GM18498 (cell line): ENCODE data around the gene RPS6KA4.

Experiments
- ATAC-seq: cut with Tn5 transposase; IDR thresholded peaks from one replicate; pipeline ENCODE4 v1.9.1; 2021; ENCODE audit warnings: mild to moderate bottlenecking, moderate library complexity; ENCODE audit not compliant: unreplicated experiment

RPS6KA4 gene

DNA sequence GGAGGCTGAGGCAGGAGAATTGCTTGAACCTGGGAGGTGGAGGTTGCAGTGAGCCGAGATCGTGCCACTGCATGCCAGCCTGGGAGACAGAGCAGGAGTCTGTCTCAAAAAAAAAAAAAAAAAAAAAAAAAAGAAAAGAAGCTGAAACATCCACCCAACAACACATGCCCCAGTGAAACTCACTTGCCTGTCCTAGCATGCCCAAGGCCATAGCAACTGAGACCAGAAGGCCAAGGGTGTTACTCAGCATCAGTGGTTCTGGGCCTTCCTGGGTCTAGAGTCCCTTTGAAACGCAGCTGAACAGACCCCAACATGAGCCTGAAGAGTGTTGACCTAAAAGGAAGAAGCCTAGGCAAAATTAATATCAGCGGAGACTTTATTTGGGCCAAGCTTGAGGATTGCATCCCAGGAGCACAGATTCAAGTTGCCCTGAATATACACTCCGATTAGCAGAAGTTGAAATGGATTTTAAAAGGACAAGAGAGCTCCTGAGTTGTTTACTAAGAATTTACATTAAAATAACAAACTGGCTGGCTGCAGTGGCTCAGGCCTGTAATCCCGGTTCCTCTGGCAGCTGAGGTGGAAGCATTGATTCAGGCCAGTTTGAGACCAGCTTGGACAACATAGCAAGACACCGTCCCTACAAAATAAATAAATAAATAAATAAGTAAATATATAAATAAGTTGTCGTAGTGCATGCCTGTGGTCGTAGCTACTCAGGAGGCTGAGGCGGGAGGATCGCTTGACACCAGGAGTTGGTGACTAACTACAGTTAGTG, 34.1 kb upstream of the RPS6KA4 start:
- ATAC-seq: no peak

DNA sequence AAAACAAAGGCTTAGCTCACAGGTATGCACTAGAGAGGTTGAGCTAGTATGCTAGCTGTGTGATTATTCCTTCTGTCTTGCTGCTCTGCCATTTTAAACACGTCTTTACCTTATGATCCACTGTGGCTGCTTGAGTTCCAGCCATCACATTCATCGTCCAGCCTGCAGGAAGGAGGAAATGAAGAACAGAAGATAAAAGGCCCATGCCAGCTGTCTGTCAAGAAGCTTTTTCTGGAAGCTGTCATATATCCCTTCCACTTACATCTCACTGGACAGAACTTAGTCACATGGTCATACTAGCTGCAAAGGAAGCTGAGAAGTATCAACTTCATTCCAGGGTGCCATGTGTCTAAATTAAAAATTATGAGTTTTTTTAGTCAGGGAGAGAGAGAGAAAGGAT, 31.6 kb upstream of the RPS6KA4 start:
- no peak for ATAC-seq

DNA sequence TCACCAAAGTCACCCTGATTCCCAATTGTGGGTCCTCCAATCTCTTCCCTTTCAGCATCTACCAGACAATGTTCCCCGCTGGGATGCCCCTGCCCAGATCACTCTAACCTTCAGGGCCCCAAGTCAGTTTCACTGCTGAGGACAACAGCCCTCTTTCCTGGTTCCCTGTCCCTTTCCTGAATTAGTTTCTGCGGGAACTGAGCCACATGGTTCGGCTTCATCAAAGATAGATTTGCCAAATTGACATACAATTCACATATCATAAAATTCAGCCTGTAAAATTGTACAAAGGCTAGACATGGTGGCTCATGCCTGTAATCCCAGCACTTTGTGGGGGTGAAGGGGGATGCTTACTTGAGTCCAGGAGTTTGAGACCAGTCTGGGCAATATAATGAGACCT, 31.0 kb upstream of the RPS6KA4 start:
- ATAC-seq: no peak

DNA sequence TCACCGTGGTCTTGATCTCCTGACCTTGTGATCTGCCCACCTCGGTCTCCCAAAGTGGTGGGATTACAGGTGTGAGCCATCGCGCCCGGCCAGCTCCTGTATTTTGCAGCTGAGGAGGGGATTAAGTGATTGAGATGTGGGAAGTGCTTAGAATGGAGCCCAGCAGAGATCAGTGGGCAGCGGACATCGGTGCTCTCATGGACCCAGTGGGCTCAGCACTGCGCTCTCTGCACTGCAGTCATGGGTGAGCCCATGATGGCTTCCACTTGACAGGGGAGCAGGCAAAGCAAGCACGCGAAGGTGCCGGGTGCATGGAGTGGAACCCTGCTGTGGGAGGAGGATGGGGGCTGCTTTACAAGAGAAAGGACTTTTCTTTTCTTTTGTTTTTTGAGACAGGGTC, 28.1 kb upstream of the RPS6KA4 start:
- no peak for ATAC-seq

DNA sequence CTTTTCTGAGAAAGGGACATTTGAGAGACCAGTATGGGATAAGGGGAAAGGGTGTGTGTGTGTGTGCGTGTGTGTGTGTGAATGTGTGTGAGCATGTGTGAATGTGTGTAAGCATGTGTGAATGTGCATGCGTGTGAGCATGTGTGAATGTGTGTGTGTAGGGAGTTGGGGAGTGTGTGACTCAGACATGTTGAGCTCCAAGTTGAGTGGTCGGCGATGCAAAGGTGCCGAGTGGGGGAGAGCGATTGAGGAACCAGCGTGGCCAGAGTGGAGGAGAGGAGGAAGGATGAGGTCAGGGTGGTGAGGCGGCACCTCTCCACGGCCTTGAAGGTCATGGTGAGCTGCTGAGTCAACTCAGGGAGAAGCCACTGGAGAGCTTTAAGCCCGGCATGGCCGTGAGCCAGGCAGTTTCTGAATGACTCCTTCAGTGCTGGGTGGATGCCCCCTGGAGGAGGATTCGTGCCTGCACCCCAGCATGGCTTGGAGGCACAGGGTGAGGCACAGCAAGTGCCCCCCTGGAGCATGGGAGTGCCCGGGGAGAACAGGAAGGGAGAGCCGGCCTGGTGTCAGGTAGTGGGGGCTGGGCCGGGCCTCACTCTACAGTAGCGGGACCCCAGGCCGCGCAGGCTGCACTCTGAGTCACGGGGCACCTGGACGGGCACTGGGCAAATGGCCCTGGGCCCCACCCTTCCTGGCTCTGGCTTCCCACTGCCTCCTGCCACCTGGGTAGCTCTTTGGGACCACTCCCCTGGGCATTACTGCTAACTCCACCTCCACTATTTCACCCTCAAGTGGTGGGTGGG, 27.2 kb upstream of the RPS6KA4 start:
- no peak for ATAC-seq

DNA sequence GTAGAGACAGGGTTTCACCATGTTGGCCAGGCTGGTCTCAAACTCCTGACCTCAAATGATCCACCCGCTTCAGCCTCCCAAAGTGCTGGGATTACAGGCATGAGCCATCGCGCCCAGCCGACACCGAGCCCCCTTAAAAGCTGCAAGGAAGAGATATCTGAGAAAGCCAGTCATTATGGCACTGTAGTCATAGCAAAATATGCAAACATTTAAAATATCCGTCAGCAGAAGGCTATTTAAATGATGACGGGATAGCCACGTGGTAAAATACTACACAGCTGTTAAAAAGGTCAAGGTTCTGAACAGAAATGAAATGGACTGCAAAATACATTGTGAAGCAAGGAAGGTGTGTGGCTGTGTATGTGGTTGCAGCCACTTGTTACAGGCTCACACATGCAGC, 25.4 kb upstream of the RPS6KA4 start:
- no peak for ATAC-seq

DNA sequence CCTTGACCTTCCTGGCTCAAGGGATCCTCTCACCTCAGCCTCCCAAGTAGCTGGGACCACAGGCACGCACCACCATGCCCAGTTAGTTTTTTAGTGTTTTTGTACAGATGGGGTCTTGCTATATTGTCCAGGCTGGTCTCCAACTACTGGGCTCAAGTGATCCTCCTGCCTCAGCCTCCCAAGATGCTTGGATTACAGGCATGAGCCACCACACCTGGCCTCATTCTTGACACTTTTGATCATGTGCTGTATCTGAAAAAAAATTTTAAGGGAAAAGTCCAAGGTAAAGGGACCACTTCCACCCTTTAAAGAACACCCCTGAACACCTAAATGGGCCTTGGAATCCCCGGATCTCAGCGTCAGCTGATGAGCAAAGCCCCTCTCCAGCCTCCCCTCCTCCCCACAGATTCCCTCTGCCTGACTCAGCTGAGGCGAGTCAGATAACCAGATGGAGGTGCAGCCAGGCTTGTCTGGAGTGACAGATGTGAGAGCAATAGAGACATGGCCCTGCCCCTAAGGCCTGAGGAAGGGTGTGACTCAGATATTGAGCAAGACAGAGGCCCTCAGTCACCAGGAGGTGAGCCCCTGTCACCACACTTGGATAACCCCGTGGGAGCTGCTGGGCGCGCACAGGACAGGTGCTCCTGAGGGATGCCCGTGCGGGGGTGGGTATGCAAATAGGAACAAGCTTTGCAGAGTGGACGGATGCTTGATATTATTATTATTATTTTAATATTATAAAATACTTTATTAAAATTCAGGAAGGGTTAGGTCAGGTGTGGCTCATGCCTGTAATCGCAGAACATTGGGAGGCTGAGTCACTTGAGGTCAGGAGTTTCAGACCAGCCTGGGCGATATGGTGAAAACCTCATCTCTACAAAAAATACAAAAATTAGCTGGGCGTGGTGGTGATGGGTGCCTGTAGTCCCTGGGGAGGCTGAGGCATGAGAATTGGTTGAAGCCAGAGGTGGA, 23.9 kb upstream of the RPS6KA4 start:
- peak; percentile 75 for ATAC-seq

DNA sequence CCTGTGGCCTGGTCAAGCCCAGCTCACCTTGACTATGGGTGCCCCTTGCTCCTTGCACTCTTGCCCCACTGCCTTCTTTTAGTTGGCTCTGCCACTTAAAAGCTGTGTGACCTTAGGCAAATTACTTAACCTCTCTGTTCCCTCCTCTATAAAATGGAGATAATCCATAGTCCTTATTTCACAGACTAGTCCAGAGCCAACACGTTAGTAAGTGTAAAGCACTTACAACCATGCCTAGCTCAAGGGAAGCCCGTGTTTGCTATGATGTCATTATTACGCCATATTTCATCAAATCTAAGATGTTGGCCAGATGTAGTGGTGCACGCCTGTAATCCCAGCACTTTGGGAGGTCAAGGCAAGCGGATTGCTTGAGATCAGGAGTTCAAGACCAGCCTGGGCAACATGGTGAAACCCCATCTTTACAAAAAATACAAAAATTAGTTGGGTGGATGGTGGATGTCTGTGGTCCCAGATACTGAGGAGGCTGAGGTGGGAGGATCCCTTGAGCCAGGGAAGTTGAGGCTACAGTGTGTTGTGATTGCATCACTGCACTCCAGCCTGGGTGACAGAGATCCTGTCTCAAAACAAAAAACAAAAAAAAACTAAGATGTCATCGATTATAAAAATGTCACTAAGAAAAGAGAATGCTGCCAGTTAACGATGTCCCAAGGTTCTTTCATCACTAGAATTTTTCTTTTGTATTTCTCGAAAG, 21.3 kb upstream of the RPS6KA4 start:
- ATAC-seq: no peak

DNA sequence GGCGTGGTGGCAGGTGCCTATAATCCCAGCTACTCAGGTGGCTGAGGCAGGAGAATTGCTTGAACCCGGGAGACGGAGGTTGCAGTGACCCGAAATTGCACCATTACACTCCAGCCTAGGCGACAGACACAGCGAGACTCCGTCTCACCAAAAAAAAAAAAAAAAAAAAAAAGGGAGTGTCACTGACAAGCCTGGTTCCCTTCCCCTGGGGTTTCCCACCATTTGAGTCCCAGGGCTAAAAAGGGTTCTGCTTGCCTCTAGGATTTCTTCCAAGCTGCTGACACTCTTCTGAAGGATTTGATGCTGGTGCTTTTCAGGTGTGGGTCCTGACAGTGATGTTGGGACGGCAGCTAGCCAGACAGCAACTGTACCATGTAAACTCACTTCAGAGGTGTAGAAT, 20.2 kb upstream of the RPS6KA4 start:
- ATAC-seq: no peak

DNA sequence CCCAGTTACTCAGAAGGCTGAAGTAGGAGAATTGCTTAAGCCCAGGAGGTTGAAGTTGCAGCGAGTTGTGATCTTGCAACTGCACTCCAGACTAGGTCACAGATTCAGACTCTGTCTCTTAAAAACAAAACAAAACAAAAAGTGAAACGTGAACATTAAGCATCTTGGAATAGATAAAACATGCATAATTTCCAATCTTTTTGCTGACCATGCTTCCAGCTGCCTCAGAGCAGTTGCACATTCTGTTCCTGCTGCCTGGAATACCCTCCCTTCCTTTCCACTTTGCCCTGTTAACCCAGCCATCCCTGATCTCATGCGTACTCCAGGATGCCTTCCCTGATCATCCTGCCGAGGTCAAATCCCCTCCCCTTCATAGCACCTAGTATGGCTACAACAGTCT, 19.7 kb upstream of the RPS6KA4 start:
- no peak for ATAC-seq

DNA sequence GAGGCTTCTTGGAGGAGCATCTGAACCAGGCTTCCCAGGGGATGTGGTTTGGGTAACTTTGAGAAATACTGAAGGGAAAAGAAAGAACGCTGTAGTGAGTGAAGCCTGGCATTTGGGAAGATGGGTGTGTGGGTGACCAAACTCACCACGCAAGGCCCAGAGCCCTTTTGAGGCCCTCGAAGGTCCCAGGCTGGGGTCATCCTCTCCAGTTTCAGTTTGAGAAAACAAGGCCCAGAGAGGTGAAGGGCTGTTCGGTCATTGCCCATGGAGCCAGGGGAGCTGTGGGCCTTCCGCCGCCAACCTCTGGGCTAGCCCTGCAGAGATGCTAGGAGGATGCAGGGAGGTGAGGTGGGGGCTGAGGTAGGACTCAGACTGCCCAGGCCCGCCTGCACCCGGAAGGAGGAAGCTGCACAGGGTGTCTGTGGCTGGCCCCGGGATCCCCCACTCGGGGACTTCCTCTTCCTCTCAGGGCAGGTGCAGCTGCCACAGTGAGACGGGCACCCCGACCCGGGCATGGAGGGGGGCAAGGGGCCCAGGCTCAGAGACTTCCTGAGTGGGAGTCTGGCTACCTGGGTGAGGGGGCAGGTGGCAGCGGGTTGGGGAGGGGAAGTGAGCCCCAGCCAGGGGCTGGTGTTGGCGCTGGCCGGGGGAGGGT, 19.1 kb upstream of the RPS6KA4 start, which contains the start of gene CCDC88B:
Gene CCDC88B, plus strand, starts transcription at position 451 of the 655 bp plus-strand sequence. Its CDS starts 63 bp downstream, at position 514.
- peak; percentile 58 for ATAC-seq

DNA sequence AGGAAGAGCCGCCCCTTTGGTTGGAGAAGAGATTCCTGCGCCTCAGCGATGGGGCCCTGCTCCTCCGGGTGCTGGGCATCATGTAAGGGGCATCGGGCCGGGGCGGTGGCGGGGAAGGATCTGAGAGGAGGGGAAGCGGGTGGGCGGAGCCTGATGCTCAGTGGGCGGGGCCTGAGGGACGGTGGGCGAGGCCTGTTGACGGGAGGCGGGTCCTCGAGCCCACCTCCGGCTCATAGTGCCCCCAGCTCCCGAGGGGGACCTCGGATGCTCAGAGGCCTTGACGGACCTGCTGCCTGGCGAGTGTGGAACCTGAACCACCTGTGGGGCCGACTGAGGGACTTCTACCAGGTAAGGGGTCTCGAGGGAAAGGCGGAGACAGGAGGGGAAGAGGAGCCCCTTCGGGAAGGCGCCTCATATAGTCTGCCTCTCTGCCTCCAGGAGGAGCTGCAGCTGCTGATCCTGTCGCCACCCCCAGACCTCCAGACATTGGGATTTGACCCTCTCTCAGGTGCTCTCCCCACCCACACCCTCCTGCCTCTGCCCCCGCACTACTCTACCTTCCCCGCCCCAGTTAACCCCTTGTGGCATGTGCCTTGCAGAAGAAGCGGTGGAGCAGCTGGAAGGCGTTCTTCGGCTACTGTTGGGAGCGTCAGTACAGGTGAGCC, 18.2 kb upstream of the RPS6KA4 start:
- ATAC-seq: no peak

DNA sequence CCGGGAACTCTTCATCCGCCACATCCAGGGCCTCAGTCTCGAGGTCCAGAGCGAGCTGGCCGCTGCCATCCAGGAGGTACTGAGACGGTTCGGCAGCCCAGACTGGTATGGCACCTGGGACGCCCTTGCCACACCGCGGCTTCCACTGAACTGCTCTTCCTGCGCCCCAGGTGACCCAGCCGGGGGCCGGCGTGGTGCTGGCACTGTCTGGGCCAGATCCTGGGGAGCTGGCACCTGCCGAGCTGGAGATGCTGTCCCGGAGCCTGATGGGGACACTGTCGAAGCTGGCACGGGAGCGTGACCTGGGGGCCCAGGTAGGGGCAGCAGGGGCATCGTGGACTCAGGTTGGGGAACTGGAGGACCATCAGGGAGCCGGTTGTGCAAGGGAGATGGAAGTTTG, 17.5 kb upstream of the RPS6KA4 start:
- ATAC-seq: no peak

DNA sequence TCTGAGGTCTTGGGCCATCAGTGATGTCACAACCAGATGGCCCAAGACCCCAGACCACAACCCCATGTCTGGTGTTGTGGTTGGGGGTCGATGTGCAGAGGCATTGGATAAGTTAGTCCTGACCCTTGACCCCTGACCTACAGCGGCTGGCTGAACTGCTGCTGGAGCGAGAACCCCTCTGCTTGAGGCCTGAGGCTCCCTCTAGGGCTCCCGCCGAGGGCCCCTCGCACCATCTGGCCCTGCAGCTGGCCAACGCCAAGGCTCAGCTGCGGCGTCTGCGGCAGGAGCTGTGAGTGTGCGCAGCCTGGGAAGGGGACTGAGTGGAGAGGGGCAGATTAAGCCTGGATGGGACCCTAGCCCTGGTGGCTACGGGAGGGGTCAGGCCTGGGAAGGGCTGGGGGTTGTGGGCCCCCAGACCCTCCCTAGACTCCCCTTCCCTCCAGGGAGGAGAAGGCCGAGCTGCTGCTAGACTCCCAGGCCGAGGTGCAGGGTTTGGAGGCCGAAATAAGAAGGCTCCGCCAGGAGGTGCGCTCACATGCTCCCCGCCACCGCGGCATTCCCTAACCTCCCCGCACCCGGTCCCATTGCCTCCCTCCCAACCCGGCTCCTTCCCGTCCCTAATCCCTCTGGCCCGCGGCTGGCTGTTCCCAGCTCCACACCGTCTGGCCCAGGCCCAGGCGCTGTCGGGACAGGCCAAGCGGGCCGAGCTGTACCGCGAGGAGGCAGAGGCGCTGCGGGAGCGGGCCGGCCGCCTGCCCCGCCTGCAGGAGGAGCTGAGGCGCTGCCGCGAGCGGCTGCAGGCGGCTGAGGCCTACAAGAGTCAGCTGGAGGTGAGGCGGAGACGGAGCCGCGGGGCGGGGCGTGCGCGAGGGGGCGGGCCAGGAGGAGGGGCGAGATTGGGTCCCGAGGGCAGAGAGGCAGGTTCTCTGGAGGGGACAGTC, 16.8 kb upstream of the RPS6KA4 start:
- ATAC-seq: no peak

DNA sequence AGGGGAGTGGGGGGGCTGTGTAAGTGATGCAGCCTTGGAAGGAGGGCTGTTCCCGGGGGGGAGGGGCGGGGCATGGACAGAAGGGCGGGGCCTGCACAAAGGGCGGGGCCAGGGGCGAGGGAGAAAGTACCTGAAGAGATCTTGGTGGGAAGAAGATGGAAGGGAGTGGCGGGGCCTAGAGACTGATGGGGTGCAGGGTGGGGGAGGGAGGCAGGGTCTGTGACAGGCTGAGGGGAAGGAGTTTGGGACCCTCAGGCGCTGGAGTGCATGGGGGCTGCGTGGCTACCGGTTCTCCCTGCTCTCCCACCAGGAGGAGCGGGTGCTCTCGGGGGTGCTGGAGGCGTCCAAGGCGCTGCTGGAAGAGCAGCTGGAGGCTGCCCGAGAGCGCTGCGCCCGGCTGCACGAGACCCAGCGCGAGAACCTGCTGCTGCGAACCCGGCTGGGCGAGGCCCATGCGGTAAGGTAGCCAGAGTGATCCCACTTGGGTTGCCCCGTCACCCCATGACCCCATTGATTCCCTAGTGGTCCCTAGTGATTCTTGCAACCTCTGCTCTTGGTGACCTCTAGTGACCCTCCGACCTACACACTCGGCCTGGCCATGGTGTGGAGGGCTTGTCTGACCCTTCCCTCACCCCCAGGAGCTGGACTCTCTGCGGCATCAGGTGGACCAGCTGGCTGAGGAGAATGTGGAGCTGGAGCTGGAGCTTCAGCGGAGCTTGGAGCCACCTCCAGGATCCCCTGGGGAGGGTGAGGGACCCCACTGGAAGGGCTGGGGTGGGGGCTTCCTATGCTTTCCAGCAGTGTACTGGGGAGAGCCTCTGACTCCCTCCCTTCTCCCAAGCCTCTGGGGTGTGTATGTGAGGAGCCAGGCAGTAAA, 15.9 kb upstream of the RPS6KA4 start:
- no peak for ATAC-seq

DNA sequence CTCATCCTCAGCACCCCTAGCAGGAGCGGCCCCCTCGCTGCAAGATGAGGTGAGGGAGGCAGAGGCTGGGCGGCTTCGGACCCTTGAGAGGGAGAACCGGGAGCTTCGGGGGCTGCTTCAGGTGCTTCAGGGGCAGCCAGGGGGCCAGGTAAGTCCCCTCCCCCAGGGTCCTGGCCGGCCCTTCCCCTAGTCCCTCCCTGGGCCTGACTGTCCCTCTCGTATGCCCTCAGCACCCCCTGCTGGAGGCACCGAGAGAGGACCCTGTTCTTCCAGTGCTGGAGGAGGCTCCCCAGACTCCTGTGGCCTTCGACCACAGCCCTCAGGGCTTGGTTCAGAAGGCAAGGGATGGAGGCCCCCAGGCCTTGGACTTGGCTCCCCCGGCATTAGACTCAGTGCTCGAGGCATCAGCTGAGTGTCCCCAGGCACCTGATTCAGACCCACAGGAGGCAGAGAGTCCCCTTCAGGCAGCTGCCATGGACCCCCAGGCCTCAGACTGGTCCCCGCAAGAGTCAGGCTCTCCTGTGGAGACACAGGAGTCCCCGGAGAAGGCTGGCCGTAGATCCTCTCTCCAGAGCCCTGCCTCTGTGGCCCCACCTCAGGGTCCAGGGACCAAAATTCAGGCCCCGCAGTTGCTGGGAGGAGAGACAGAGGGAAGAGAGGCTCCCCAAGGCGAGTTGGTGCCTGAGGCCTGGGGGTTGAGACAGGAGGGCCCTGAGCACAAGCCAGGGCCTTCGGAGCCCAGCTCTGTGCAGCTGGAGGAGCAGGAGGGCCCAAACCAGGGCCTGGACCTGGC, 15.0 kb upstream of the RPS6KA4 start:
- no peak for ATAC-seq

DNA sequence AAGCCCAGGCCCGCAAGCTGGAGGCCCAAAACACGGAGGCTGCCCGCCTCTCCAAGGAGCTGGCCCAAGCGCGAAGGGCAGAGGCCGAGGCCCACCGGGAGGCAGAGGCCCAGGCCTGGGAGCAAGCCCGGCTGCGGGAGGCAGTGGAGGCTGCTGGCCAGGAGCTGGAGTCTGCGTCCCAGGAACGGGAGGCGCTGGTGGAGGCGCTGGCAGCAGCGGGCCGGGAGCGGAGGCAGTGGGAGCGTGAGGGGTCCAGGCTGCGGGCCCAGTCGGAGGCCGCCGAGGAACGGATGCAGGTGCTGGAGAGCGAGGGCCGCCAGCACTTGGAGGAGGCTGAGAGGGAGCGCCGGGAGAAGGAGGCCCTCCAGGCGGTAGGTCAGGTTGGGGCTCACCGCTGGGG, 14.2 kb upstream of the RPS6KA4 start:
- ATAC-seq: no peak
